ENCODE data around the gene SLK.

SLK gene

DNA sequence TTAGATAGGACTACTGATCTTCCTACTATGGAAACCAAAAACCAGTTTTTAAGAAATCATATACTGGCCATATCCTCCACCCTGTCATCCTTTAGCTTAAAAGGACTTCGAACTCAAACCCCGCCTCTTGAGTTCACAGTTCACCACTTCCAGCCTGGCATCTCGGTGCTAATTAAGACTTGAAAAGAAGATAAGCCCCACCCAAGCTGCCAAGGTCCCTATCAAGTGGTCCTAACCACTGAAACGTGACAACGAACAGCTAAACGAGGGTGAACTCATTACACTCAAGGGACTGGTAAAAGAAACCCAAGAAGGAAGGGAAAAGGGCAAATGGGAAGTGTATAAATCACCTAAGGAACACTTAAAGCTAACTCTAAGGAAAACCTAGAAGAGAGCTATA lies 102.7 kb downstream of the SLK start:
- DNase-seq, result no peak
- intact Hi-C loops (cut with DNase I), result no loop called here

DNA sequence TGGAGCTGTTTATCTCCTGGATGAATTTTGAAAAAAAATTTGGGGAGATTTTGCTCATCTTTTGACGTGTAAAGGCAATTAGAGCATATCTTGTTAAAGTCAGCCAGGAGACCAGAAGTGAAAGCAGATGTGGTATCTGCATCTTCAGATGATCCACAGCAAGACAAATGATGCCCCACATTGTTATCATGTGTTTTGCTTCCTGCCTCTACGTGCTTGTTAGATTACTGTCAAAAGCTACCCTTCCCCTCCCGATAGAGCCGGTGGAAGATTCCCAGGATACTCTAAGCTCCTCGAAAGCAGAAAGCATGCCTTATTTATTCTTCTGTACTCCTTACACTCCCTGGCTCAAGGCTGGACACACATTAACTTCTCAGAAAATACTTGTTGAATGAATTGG lies 105.8 kb downstream of the SLK start:
- intact Hi-C loops (cut with DNase I), result no loop called here

DNA sequence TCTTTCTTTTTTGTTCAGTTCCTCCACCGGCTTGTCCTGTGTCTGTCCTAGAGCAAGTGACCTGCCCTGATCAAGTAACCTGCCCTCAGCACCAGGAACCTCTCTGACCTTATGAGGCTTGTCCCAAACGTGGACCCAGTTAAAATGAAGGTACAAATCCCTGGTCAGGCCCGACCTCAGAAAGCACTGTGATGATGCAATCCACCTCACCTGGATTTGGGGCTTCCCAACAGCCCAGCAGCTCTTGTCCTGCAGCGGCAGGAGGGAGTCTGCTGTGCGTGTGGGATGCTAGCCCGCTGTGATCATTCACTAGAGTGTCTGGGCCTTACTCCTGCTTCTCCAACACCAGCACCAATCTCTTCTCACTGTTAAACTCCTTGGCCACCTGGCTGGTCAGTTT lies 107.6 kb downstream of the SLK start:
- intact Hi-C loops (cut with DNase I), result no loop called here
- no peak for DNase-seq

More for the DNA sequence above, 105.8 kb downstream of the SLK start:
- DNase-seq, result peak in 1 of 42 donors; percentile 7

DNA sequence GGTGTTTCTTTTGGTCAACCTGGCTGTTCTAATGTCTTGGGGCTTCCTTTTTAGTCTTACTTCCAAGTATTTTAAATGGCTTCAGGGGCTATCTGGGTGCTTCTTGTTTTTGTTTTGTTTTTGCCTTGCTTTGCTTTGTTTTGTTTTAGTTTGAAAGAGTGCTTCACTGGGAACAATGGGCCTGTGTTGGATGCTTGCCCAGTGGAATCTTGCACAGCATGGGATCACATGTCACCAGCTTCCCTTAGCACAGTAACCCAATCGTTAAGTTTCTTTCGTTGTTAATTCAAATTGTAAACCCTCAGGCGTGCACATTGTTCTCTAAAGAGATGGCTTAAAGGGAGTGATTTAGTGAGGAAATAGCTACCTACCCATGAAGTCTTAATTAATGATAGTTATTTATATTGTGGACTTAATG lies 109.8 kb downstream of the SLK start:
- intact Hi-C loops (cut with DNase I), result loop anchor here (5.0 kb wide), 1 partner anchor 46 kb away; the partner anchor contains the start of gene SFR1
- peak; percentile 16 to 90 (median 70) for DNase-seq

DNA sequence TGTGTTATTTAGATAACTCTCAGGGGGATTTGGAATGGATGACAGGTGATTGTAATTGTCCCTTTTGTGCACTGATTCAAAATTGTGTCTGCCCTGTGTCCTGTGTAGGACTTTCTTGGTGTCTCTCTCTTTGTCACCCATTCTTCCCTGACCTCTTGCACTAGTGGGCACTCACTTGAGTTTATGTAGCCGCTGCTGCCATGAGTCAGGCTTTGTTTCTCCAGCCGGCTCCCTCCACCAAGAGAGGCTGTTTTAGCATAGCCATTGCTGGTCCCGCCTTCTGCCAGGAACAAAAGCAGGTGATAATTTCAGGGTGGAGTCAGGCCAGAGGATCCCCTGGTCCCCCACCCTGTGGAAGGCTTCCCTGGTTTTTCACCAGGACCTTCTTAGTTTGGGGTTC lies 110.3 kb downstream of the SLK start:
- DNase-seq, result peak in 5 of 42 donors; percentile 15 to 51 (median 20)
- intact Hi-C loops (cut with DNase I), result loop anchor here (5.0 kb wide), 1 partner anchor 45 kb away; the partner anchor contains the start of gene SFR1

DNA sequence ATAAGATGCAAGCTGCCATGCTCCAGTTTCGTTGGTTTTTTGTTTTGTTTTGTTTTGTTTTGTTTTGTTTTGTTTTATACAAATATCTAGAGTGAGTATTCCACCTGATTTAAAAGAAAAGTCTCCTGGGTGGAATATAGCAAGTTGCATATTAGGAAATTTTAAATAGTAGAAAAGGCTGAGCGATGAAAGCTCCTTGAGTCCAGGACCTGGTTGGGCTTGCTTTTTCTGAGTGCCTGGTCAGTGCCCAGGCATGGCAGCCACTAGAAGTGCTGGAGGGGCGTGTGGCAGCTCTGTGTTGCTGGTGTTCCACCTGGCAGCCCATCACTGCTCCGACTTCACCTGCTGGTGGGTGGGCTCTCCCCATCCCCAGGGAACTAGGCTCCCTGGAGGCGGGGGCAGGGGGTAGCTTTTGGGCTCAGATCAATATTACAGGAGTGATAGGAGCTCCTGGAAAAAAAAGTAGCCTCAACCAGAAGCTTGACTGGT lies 110.8 kb downstream of the SLK start:
- DNase-seq, result no peak
- intact Hi-C loops (cut with DNase I), result loop anchor here (5.0 kb wide), 1 partner anchor 45 kb away; the partner anchor contains the start of gene SFR1
